Loucy (cell line): ENCODE results near the gene TOP3B.

ENCODE experiments used
- H2AFZ ChIP-seq: fragments of 200-600 bp; sonication (generic); 2 replicates; pipeline ENCODE4 v1.6.0; 2016; ENCODE audit warnings: antibody characterized with exemption, mild to moderate bottlenecking, low read length, moderate library complexity
- H3F3A ChIP-seq: fragments of 200-600 bp; 2 replicates; pipeline ENCODE4 v1.6.0; 2016; ENCODE audit warnings: antibody characterized with exemption, low read depth, mild to moderate bottlenecking
- H3K27me3 ChIP-seq: fragments of 200-600 bp; sonication (generic); 2 replicates; pipeline ENCODE4 v1.6.1; 2014; ENCODE audit warnings: low read length, mild to moderate bottlenecking; ENCODE audit not compliant: insufficient read depth, poor library complexity, severe bottlenecking
- H3K36me3 ChIP-seq: fragments of 200-600 bp; sonication (generic); 2 replicates; pipeline ENCODE4 v1.6.1; 2016; ENCODE audit warnings: low read length; ENCODE audit not compliant: insufficient read depth
- H3K4me1 ChIP-seq: fragments of 200-600 bp; sonication (generic); 2 replicates; pipeline ENCODE4 v1.5.1; 2014; ENCODE audit warnings: low read length, mild to moderate bottlenecking; ENCODE audit not compliant: insufficient read depth, poor library complexity, severe bottlenecking
- H3K4me2 ChIP-seq: fragments of 200-600 bp; sonication (generic); 2 replicates; pipeline ENCODE4 v1.6.0; 2014; ENCODE audit warnings: antibody characterized with exemption, low read length, low read depth, mild to moderate bottlenecking; ENCODE audit not compliant: poor library complexity, severe bottlenecking
- H3K4me3 ChIP-seq: fragments of 200-600 bp; sonication (generic); 2 replicates; pipeline ENCODE4 v1.5.1; 2014; ENCODE audit warnings: low read length, mild to moderate bottlenecking, mixed read lengths; ENCODE audit not compliant: poor library complexity, severe bottlenecking
- H3K79me2 ChIP-seq: fragments of 200-600 bp; sonication (generic); 2 replicates; pipeline ENCODE4 v1.6.1; 2014; ENCODE audit warnings: low read length; ENCODE audit not compliant: insufficient read depth
- H3K9ac ChIP-seq: fragments of 200-600 bp; sonication (generic); 2 replicates; pipeline ENCODE4 v1.6.0; 2014; ENCODE audit warnings: mild to moderate bottlenecking, low read depth, low read length, moderate library complexity; ENCODE audit not compliant: poor library complexity, severe bottlenecking
- H3K9me2 ChIP-seq: fragments of 200-600 bp; sonication (generic); replicated peaks from 2 replicates; pipeline ENCODE4 v1.6.1; 2016; ENCODE audit warnings: low read depth, low read length, mixed read lengths
- H3K9me3 ChIP-seq: fragments of 200-600 bp; sonication (generic); 2 replicates; pipeline ENCODE4 v1.6.1; 2014; ENCODE audit warnings: mild to moderate bottlenecking, antibody characterized with exemption, low read length, low read depth; ENCODE audit not compliant: insufficient read depth
- H4K20me1 ChIP-seq: fragments of 200-600 bp; sonication (generic); 2 replicates; pipeline ENCODE4 v1.6.0; 2014; ENCODE audit warnings: antibody characterized with exemption, low read length, mild to moderate bottlenecking; ENCODE audit not compliant: insufficient read depth, poor library complexity, severe bottlenecking
- CTCF ChIP-seq: fragments of 200-600 bp; sonication (generic); conservative IDR thresholded peaks from 2 replicates; pipeline ENCODE4 v1.5.1; 2014; ENCODE audit warnings: mild to moderate bottlenecking, antibody characterized with exemption, low read length
- EZH2phosphoT487 ChIP-seq: fragments of 200-600 bp; IDR thresholded peaks from 2 replicates; pipeline ENCODE4 v1.6.1; 2018; ENCODE audit warnings: antibody characterized with exemption, mild to moderate bottlenecking, moderate library complexity, borderline replicate concordance

The TOP3B gene

GRCh38 chr22:21967693-21968271 lies 14.8 kb downstream of the TOP3B start:
- Histone ChIP-seq H3K27me3 (no peaks in the 10 kb centered on the region), H3K9me3 (no peaks in the 10 kb centered on the region), H3K36me3 (peaks cover 24% of the 10 kb centered on the region; the same call in 1 of the 2 replicates), H3K9ac (no peak overlapping the region), H3K4me2 (no peak overlapping the region), H2AFZ (no peak overlapping the region), H3F3A (no peaks in the 10 kb centered on the region), H4K20me1 (no peaks in the 10 kb centered on the region), H3K9me2 (no peaks in the 10 kb centered on the region), H3K4me3 (no peak overlapping the region), H3K79me2 (no peaks in the 10 kb centered on the region), H3K4me1 (no peaks in the 10 kb centered on the region)
- TF ChIP-seq CTCF, result no peak
- no peak for TF ChIP-seq EZH2phosphoT487

DNA sequence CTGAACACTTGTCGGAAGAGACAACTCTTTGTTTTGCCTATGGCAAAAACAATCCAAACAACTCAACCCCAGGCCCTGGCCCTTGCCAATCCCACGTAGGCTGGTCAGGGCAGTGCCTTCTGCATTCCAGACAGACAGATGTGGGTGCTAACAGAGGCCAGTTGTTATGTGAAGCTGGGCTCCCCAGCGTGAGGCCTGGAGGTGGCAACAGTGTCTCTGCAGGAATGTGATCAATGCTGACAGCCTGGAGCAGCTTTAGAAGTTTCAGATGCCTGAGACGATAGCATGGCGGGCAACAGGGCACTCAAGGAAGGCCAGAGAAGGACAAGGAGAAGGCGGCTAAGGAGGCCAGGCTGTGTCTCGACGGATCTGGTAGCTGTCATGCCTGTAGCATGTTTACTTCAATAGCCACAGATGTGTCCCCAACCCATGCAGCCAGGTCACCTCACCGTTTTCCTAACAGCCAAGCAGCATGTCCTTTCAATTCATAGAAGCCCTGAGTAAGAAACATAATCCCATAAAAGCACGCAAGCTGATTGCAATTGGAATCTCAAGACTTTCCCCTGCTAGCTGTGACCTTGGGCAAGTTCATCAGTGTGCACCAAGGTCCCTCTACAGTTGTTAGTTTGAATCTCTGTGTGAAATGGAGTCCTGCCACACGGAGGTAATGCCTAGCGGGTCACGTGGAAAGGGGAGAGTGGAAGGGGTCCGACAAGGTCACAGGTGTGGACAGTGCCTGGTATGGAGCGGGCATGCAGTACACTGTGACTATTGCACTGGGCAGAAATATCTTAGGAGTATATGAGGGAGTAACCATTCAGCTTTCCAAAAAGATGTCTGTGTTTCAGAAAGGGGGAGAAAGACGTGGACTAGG lies 15.7 kb downstream of the TOP3B start:
- no peaks in the 10 kb centered on the region for H3K79me2 ChIP-seq
- H3K4me3 ChIP-seq, result no peak overlapping the region
- H3K4me1 ChIP-seq, result no peaks in the 10 kb centered on the region
- TF ChIP-seq CTCF (no peak), EZH2phosphoT487 (no peak)
- H3K36me3 ChIP-seq, result peaks cover 31% of the 10 kb centered on the region; the same call in 1 of the 2 replicates
- H3K9me2 ChIP-seq, result no peaks in the 10 kb centered on the region
- no peaks in the 10 kb centered on the region for H3K27me3 ChIP-seq
- no peaks in the 10 kb centered on the region for H4K20me1 ChIP-seq
- H3F3A ChIP-seq, result no peaks in the 10 kb centered on the region
- H3K4me2 ChIP-seq, result no peak overlapping the region
- H3K9me3 ChIP-seq, result no peaks in the 10 kb centered on the region
- H2AFZ ChIP-seq, result no peak overlapping the region
- H3K9ac ChIP-seq, result no peak overlapping the region

- peaks cover 24% of the 10 kb centered on the region; the same call in 1 of the 2 replicates for H3K36me3 ChIP-seq
- H3K27me3 ChIP-seq, result no peaks in the 10 kb centered on the region
- H3K79me2 ChIP-seq, result no peaks in the 10 kb centered on the region
- TF ChIP-seq EZH2phosphoT487, result no peak
- no peak for TF ChIP-seq CTCF
- no peak overlapping the region for H3K4me3 ChIP-seq
- no peaks in the 10 kb centered on the region for H4K20me1 ChIP-seq
- H3K9ac ChIP-seq, result no peak overlapping the region
- no peaks in the 10 kb centered on the region for H3K9me3 ChIP-seq
- H3K9me2 ChIP-seq, result no peaks in the 10 kb centered on the region
- H2AFZ ChIP-seq, result no peak overlapping the region
- no peak overlapping the region for H3K4me2 ChIP-seq
- no peaks in the 10 kb centered on the region for H3K4me1 ChIP-seq
- H3F3A ChIP-seq, result no peaks in the 10 kb centered on the region
Measured at GRCh38 chr22:21965762-21966288, 16.8 kb downstream of the TOP3B start.
